ENCODE measurements around the gene TSSK3. TPM values are rescaled to one million over a fixed set of nuclear protein-coding genes. Genes with fewer than 3 reads are reported as not detected.

TSSK3 gene
- total and polyA plus RNA-seq, 2 of the 8 experiments (the other 6 are each of a cell fraction or from before 2014, with no cell fraction given) = 1.2 TPM

- no peak for TF ChIP-seq SP4 (IDR thresholded peaks at IDR 0.05; ENCODE audit: low read length)
Observed at GRCh38 chr1:32405672-32406467, 43.5 kb downstream of the TSSK3 start (continued).

Measured in H1 (cell line).